GM18507 (cell line): ENCODE data around the gene ASCC1.
A peak's percentile ranks its signal among the peaks of the same experiment; 100 is the strongest.
"Not testable (repeated sequence)": the region's sequence is repeated elsewhere in the genome, so short reads cannot be mapped to it uniquely, and the experiment has no call there.

Experiments
- DNase-seq: peaks from one replicate; pipeline ENCODE4 v3.0.0; 2011; ENCODE audit warnings: low read depth; ENCODE audit not compliant: insufficient read length; ENCODE audit errors: extremely low spot score
- FAIRE-seq: peaks from 2 replicates; lab custom pipeline; 2011; peaks lifted over from hg19 to GRCh38; lab: Jason Lieb, UNC

The ASCC1 gene

GRCh38 chr10:72224191-72224590 lies 8.1 kb upstream of the ASCC1 start:
- not testable (repeated sequence) for DNase-seq, FAIRE-seq

DNA sequence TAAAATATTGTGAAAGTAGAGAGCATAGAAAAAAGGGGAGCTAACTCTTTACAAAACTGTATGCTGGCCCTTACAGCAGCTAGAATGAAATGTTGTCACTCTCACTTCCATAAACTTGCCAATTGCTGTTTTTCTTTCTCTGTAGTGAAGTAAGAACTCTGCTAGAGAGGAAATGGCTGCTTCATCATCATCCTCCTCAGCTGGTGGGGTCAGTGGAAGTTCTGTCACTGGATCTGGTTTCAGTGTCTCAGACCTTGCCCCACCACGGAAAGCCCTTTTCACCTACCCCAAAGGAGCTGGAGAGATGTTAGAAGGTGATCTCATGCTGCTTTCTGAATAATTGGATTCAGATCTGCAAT lies 7.6 kb upstream of the ASCC1 start:
- DNase-seq: no peak

DNA sequence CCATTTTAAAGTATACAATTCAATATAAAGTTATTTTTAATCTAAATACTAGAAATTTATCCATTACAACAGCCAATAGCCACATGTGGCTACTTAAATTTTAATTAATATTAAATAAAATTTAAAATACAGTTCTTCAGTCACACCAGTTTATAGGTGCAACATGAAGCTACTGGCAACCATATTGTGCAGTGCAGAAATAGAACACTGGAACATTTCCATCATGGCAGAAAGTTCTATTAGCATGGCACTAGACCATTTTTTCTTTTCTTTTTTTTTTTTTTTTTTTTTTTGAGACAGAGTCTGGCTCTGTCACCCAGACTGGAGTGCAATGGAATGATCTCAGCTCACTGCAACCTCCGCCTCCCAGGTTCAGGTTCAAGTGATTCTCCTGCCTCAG lies 5.2 kb upstream of the ASCC1 start:
- DNase-seq: no peak
- no peak for FAIRE-seq

More for the DNA sequence above, 7.6 kb upstream of the ASCC1 start:
- no peak for FAIRE-seq

- FAIRE-seq (no peak), DNase-seq (no peak)
Observed at GRCh38 chr10:72220637-72221036, 4.6 kb upstream of the ASCC1 start.

DNA sequence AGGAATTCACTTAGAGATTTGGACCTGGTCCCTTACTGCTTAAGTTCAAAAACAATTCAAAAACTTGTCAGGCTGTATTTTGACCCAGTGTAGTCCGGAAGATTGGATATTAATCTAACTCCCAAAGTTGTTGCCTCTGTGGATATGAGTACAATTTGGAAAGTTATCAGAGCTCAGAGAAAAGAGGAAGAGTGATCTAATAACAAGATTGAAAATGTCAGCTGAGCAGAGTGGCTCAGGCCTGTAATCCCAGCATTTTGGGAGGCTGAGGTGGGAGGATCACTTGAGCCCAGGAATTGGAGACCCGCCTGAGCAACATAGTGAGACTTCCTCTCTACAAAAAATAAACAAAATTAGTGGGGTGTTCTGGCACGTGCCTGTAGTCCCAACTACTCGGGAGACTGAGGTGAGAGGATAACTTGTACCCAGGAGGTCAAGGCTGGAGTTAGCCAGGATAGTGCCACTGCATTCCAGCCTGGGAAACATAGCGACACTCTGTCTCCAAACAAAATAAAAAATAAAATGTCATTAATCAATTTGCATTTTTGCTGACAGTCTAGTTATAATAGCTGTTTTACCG lies 3.2 kb upstream of the ASCC1 start:
- DNase-seq (no peak), FAIRE-seq (no peak)

GRCh38 chr10:72218726-72219125 lies 2.6 kb upstream of the ASCC1 start:
- DNase-seq (no peak), FAIRE-seq (peak; percentile 29)

DNA sequence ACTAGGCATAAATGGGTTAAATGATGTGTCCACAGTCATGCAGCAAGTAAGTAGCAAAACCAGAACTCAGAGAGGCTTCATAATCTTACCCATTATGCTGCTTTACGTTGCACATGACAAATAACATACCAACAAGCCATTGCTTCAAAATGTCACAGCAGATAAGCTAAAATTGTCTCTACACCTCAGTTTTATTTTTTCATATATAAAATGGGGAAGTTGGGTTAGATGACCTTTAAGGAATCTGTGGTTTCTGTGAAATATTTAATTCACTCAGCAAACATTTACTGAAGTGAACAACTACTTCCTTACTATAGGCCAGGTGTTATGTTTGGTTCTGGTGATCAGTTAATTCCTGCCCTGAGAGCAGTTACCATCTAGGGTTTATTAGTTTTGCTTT lies 2.2 kb upstream of the ASCC1 start:
- DNase-seq: no peak
- FAIRE-seq: peak; percentile 76

GRCh38 chr10:72211832-72212231 lies 4.2 kb downstream of the ASCC1 start:
- FAIRE-seq, DNase-seq: not testable (repeated sequence)

GRCh38 chr10:72211381-72211780 lies 4.7 kb downstream of the ASCC1 start:
- not testable (repeated sequence) for FAIRE-seq, DNase-seq

- not testable (repeated sequence) for DNase-seq
Observed at GRCh38 chr10:72208526-72208925, 7.5 kb downstream of the ASCC1 start.

GRCh38 chr10:72206511-72207229 lies 9.4 kb downstream of the ASCC1 start:
- FAIRE-seq: no peak

More at GRCh38 chr10:72208526-72208925, 7.5 kb downstream of the ASCC1 start:
- not testable (repeated sequence) for FAIRE-seq

GRCh38 chr10:72204724-72205123 lies 11.4 kb downstream of the ASCC1 start:
- FAIRE-seq (no peak), DNase-seq (no peak)

More at GRCh38 chr10:72206511-72207229, 9.4 kb downstream of the ASCC1 start:
- DNase-seq: no peak

DNA sequence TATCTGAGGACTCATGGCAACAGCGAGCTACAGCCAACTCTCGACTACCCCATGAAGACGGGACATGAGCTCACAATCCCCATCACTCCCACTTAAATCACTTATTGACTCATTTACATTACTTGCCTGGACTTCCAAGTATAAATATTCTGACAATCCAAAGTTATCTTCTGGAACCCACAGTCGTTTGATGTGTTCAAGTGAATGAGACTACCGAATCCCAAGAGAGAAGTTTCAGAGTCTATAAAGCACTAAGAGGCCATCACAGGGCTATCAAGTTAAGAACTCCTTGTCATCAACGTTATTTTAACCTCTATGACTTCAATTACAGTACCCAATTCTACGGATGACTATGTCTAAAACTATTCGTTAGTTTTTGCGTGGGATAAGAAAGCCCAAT lies 11.8 kb downstream of the ASCC1 start:
- no peak for DNase-seq
- FAIRE-seq: no peak

GRCh38 chr10:72201293-72201692 lies 14.8 kb downstream of the ASCC1 start:
- FAIRE-seq (no peak), DNase-seq (no peak)

DNA sequence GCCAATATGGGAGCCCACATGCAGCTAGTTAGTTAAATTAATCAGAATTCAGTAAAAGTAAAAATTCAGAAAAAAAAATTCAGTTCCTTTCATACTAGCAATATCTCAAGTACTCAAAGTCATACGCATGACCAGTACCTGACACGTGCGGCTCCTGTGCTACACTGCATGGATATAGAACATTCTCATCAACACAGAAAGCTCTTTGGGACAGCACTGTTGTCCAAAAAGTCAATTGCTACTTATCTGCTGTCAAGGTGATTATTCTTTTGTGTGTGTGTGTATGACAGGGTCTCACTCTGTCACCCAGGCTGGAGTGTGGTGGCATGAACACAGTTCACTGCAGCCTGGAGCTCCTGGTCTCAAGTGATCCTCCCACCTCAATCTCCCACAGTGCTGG lies 15.2 kb downstream of the ASCC1 start:
- no peak for DNase-seq
- FAIRE-seq: no peak

- no peak for DNase-seq
- FAIRE-seq: no peak
Observed at GRCh38 chr10:72194949-72195348, 21.1 kb downstream of the ASCC1 start.

GRCh38 chr10:72186982-72187330 lies 29.1 kb downstream of the ASCC1 start:
- FAIRE-seq (no peak), DNase-seq (no peak)

DNA sequence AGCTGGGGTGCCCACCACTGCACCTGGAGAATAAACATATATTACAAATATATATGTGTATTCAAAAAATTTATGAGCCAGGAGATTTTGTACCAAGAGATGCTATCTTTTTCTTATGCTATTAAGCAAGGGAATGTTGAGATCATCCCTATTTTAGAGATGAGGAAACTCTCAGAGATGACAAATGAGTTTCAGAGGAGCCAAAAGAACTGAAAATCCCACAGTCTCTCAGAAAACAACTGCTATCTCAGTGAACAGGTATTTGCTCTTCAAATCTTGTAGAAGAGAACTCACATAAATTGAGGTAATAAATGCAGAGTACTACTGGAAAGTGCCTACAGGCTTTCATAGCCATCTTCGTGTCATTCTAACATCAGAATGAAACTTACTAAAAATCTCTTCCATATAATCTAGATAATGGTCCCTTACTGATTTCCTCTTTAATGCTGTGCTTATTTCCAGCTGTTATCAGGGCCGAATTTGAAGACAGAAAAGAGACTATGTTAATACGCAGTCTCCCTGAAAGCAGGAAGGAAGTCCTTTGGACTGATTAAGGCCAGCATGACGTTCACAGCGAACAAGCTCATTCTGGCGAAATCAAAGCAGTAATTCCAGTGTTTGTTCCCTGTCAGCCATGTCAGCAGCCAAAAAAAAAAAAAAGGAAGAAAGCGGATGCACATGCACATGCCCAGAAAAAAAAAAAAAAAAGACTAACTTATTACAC lies 29.7 kb downstream of the ASCC1 start:
- DNase-seq: no peak
- no peak for FAIRE-seq

DNA sequence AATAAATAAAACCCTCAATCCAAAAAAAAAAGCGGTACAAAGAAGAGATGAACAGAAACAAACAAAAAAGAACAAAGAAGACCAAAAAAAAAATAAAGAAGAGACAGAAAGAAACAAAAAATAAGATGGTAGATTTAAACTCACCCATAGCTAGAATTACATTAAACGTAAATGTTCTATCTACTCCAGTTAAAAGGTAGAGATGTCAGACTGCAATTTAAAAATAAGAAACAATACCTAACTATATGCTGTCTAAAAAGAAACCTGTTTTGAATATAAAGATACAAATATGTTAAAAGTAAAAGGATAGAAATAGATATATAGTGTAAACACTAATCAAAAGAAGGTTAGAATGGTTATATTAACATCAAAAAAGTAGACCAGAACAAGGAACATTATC lies 31.9 kb downstream of the ASCC1 start:
- no peak for FAIRE-seq
- DNase-seq: no peak

DNA sequence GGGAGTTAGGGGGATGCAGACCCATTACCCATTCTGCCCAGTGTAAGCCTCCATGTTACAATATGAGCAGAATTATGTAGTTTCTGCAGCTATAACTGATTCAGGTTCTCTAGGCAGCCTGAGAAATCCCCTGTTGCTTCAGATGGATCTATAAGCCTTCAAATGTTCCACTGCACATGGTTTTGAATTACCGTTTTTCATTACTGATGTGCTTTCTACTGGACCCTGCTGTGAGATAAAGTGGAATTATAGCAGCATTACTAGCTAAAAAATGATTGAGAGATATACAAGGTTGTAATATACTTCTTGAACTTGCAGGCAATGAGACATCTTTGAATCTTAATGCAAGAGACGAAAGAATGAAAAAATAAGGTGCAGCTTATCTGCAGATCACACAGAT lies 38.6 kb downstream of the ASCC1 start:
- FAIRE-seq (no peak), DNase-seq (no peak)

DNA sequence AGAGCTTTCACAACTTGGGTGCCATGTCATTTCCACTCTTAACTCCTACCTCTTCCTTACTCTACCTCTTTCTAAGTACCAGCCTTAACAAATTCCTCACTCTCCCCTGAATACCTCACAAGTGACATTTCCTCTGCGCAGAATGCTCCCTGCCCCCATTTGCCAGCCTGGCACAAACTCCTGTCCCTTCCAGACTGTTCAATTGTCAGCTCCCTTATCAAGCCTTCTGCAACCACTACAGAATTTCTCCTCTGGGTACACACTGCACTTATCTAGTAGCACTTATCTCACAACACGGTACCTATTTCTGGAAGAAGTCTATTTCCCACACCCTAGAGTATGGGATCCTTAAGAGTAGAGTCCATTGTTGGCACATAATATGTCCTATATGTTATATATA lies 39.4 kb downstream of the ASCC1 start:
- DNase-seq: no peak
- FAIRE-seq: no peak
